ENCODE data around the gene MALRD1.

Gene MALRD1

GRCh38 chr10:19704544-19704943, 655.9 kb downstream of the MALRD1 start:
- TF ChIP-seq CTCF (IDR thresholded peaks at IDR 0.05; ENCODE audit: extremely low read depth, missing control alignments) = no peak
- DNase-seq (ENCODE audit: low spot score) = no peak

DNA sequence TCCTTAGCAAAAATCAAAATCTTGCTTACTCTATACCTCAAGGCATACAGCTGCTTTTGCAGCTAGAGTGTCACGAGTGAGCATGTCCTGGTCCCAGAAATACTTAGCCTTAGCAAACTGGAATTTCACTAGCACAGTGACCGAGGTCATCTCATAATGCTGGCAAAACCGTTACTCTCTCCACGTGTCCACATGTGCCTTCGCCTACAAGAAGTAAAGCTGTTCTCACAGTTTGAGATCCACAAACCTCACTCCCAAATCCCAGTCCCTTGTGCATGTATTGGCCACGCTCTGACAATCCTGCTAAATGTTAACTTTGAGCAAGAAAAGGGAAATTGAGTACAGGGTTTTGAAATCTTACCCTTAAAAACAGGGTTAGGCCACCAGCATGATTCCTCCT, 656.6 kb downstream of the MALRD1 start:
- no peak for DNase-seq (ENCODE audit: low spot score)
- TF ChIP-seq CTCF (IDR thresholded peaks at IDR 0.05; ENCODE audit: extremely low read depth, missing control alignments) = no peak

- TF ChIP-seq CTCF (IDR thresholded peaks at IDR 0.05; ENCODE audit: extremely low read depth, missing control alignments) = no peak
- DNase-seq (ENCODE audit: low spot score) = no peak
Measured at GRCh38 chr10:19706904-19707303, 658.3 kb downstream of the MALRD1 start.

DNA sequence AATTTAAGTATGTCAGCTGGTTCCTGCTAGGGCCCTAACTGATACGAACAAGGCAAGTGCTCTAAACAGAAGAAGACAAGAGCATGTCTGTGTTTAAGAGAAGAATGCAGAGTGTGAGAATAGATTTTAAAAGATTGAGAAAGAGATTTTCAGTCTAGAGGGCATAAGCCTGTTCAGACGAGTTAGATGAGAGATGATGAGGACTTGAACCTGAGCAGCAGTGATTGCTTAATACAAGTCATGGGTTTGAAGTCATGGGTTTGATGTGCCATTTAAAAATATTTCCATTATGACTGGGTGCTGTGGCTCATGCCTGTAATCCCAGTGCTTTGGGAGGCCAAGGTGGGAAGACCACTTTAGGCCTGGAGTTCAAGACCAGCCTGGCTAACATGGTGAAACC, 658.8 kb downstream of the MALRD1 start:
- no peak for DNase-seq (ENCODE audit: low spot score)
- no peak for TF ChIP-seq CTCF (IDR thresholded peaks at IDR 0.05; ENCODE audit: extremely low read depth, missing control alignments)

DNA sequence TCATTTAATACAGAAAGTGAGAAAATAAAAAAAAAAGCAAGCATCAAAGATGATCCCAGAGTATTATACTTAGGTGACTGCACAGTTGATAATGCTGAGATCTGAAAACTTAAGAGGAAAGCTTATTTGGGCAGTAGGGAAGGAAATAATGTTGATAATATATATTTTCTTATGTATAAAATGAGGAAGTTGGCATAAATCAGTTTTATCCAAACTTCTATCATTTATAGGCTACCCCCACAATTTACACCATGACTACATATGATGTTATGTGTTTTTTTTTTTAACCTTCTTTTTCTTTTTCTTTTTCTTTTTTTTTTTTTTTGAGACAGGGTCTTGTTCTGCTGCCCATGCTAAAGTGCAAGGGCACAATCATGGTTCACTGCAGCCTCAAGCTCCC, 659.4 kb downstream of the MALRD1 start:
- DNase-seq (ENCODE audit: low spot score) = no peak
- TF ChIP-seq CTCF (IDR thresholded peaks at IDR 0.05; ENCODE audit: extremely low read depth, missing control alignments) = no peak

GRCh38 chr10:19710600-19710999, 662.0 kb downstream of the MALRD1 start:
- TF ChIP-seq CTCF (IDR thresholded peaks at IDR 0.05; ENCODE audit: extremely low read depth, missing control alignments) = no peak
- no peak for DNase-seq (ENCODE audit: low spot score)

- no peak for TF ChIP-seq CTCF (IDR thresholded peaks at IDR 0.05; ENCODE audit: extremely low read depth, missing control alignments)
- no peak for DNase-seq (ENCODE audit: low spot score)
Measured at GRCh38 chr10:19713159-19713558, 664.6 kb downstream of the MALRD1 start.
